GM18505 (cell line): ENCODE measurements around the gene WASF3.

Experiments used
- ATAC-seq: cut with Tn5 transposase; IDR thresholded peaks from one replicate; pipeline ENCODE4 v1.9.1; 2021; ENCODE audit not compliant: unreplicated experiment
- POLR2A ChIP-seq: IDR thresholded peaks from 4 replicates; pipeline ENCODE4 v1.6.1; 2011; ENCODE audit warnings: borderline replicate concordance; ENCODE audit not compliant: insufficient read depth, insufficient read length; ENCODE audit errors: extremely low read depth

Gene WASF3

GRCh38 chr13:26646603-26647002 is 89.1 kb downstream of the WASF3 start:
- no peak for ATAC-seq
- TF ChIP-seq POLR2A, result no peak

GRCh38 chr13:26651234-26651633 is 93.8 kb downstream of the WASF3 start:
- TF ChIP-seq POLR2A, result no peak
- no peak for ATAC-seq

- no peak for ATAC-seq
- TF ChIP-seq POLR2A, result no peak
These were observed 95.8 kb downstream of the WASF3 start for GRCh38 chr13:26653310-26653709.

GRCh38 chr13:26653842-26654241 is 96.4 kb downstream of the WASF3 start:
- ATAC-seq, result no peak
- TF ChIP-seq POLR2A, result no peak

- ATAC-seq, result no peak
- TF ChIP-seq POLR2A, result no peak
These were observed 99.4 kb downstream of the WASF3 start for GRCh38 chr13:26656919-26657318.

- TF ChIP-seq POLR2A, result no peak
- no peak for ATAC-seq
These were observed 101.2 kb downstream of the WASF3 start for GRCh38 chr13:26658448-26659385.

- no peak for TF ChIP-seq POLR2A
- ATAC-seq, result no peak
These were observed 102.7 kb downstream of the WASF3 start for GRCh38 chr13:26660185-26660584.

GRCh38 chr13:26660766-26661165 is 103.3 kb downstream of the WASF3 start:
- TF ChIP-seq POLR2A, result no peak
- ATAC-seq, result no peak

- no peak for ATAC-seq
- no peak for TF ChIP-seq POLR2A
These were observed 106.3 kb downstream of the WASF3 start for GRCh38 chr13:26663791-26664190.

- ATAC-seq, result no peak
- no peak for TF ChIP-seq POLR2A
These were observed 106.8 kb downstream of the WASF3 start for GRCh38 chr13:26664286-26664685.

- no peak for TF ChIP-seq POLR2A
- no peak for ATAC-seq
These were observed 107.4 kb downstream of the WASF3 start for GRCh38 chr13:26664876-26665275.

GRCh38 chr13:26668357-26669146 is 111.1 kb downstream of the WASF3 start:
- ATAC-seq, result no peak
- no peak for TF ChIP-seq POLR2A

- ATAC-seq, result no peak
- no peak for TF ChIP-seq POLR2A
These were observed 116.4 kb downstream of the WASF3 start for GRCh38 chr13:26673890-26674289.

- TF ChIP-seq POLR2A, result no peak
- ATAC-seq, result no peak
These were observed 119.7 kb downstream of the WASF3 start for GRCh38 chr13:26677156-26677555.
